Epithelial cell of esophagus (primary cell): ENCODE results near the gene CD2BP2.

ENCODE experiments used
- DNase-seq: peaks from one replicate; pipeline ENCODE4 v3.0.0; 2010; ENCODE audit warnings: low read depth
- H3K4me3 ChIP-seq: 2 replicates; pipeline ENCODE4 v1.5.1; 2011; ENCODE audit warnings: mild to moderate bottlenecking, low read length, control low read depth
- CTCF ChIP-seq: IDR thresholded peaks from 2 replicates; pipeline ENCODE4 v1.5.1; 2011; ENCODE audit warnings: low read depth, mild to moderate bottlenecking, low read length, control low read depth, inconsistent platforms; ENCODE audit not compliant: insufficient read depth; ENCODE audit errors: missing control alignments

The CD2BP2 gene

DNA sequence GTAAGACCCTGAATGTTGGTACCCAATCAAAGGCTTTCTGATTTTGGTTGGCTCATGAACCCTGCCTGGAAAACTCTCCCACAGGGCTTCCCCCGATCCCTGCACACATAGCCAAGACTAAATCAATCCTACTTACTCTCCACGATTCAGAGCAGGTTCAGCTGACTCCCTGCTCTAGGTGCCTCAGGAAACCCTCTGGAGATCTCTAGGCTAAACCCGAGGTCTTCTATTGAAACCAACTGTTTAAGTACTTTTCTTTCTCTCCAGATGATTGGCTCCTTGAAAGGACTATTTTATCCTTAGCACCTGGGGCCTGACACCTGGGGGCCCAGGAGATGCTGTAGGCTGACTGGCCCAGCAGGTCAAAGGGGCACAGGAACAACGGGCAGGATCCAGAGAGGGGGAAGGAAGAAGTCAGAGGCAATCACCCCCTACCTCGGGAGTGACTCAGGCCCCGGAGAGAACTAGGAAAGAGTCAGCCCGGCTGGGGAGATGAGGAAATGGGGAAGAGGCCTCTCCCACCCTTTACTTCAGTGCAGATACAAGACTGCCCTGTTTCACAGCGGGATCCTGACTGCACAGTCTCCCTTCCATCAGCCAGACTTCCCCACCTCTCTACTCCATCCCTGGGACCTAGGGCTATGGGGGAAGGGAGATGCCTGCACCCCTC lies 13.1 kb upstream of the CD2BP2 start:
- DNase-seq, result peak; percentile 71
- TF ChIP-seq CTCF, result no peak

GRCh38 chr16:30367349-30368009 lies 12.4 kb upstream of the CD2BP2 start:
- TF ChIP-seq CTCF, result no peak
- DNase-seq, result no peak
- peak overlapping the region; percentile 51 for H3K4me3 ChIP-seq

More for the DNA sequence above, 13.1 kb upstream of the CD2BP2 start:
- H3K4me3 ChIP-seq, result peak overlapping the region; percentile 51

- peak; percentile 69 for DNase-seq
- no peak for TF ChIP-seq CTCF
- no peak overlapping the region for H3K4me3 ChIP-seq
These were observed 11.4 kb upstream of the CD2BP2 start for GRCh38 chr16:30366511-30366910.

DNA sequence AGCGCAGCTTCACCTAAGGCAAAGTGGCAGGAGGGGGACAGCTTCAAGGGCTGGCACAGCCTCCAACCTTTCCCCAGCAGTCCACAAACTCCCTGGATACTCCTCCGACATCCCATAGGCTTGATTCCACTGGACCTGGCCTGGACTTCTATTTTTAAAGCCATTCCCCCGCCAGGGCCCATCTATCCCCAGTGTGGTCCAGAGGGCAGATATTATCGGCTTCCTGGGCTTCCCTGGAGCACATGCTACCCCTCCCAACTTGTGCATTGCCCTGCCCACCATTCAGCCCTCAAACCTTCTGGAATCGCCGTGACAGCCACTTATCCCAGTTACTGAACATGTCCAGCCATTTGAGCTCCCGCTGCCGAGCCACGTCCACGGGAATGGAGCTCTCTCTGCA lies 10.1 kb upstream of the CD2BP2 start:
- H3K4me3 ChIP-seq, result no peak overlapping the region
- TF ChIP-seq CTCF, result no peak
- no peak for DNase-seq

GRCh38 chr16:30361180-30361579 lies 6.1 kb upstream of the CD2BP2 start:
- no peak for TF ChIP-seq CTCF
- H3K4me3 ChIP-seq, result no peak overlapping the region
- DNase-seq, result no peak

GRCh38 chr16:30359871-30360170 lies 4.7 kb upstream of the CD2BP2 start:
- DNase-seq, result no peak
- H3K4me3 ChIP-seq, result no peak overlapping the region
- TF ChIP-seq CTCF, result no peak
